ENCODE results near the gene UBE2H. TPM values are rescaled to one million over a fixed set of nuclear protein-coding genes. Genes with fewer than 3 reads are reported as not detected.

Gene UBE2H
- total and polyA plus RNA-seq, 8 donors: 19.2 to 150 (median 49.0) TPM

GRCh38 chr7:129821476-129821875, 131.3 kb downstream of the UBE2H start:
- Histone ChIP-seq H3K4me1 (peaks cover 15 to 21% (median 17%) of the 10 kb centered on the region in 4 donors), H3K27me3 (no peaks in the 10 kb centered on the region), H3K9me3 (peaks cover 0 to 10% (median 6%) of the 10 kb centered on the region in 4 donors), H3K36me3 (no peaks in the 10 kb centered on the region), H3K4me3 (no peak overlapping the region), H3K27ac (no peak overlapping the region)
- intact Hi-C loops (cut with DNase I; ENCODE audit: low total_unique reads): loop anchor here (10.0 kb wide), 2 partner anchors 157 to 193 kb away; no protein-coding TSS in a partner anchor
- TF ChIP-seq CTCF (IDR thresholded peaks at IDR 0.05) (no peak), POLR2AphosphoS5 (IDR thresholded peaks at IDR 0.05) (no peak), POLR2A (IDR thresholded peaks at IDR 0.05) (no peak), EP300 (IDR thresholded peaks at IDR 0.05) (no peak)
- DNase-seq: no peak
- 75 to 94% (median 94%) methylated on average over 2 of the region's 2 CpGs for WGBS, 5 donors

GRCh38 chr7:129816742-129817141, 136.0 kb downstream of the UBE2H start:
- TF ChIP-seq EP300 (IDR thresholded peaks at IDR 0.05) (no peak), POLR2A (IDR thresholded peaks at IDR 0.05) (no peak), CTCF (IDR thresholded peaks at IDR 0.05) (no peak), POLR2AphosphoS5 (IDR thresholded peaks at IDR 0.05) (no peak)
- no peaks in the 10 kb centered on the region for H3K27me3 ChIP-seq
- 95 to 99% (median 97%) methylated on average over 3 of the region's 3 CpGs for WGBS, 5 donors

GRCh38 chr7:129807863-129808262, 144.9 kb downstream of the UBE2H start:
- no peaks in the 10 kb centered on the region for H3K9me3 ChIP-seq
- TF ChIP-seq EP300 (IDR thresholded peaks at IDR 0.05) (no peak), POLR2AphosphoS5 (IDR thresholded peaks at IDR 0.05) (no peak), POLR2A (IDR thresholded peaks at IDR 0.05) (no peak), CTCF (IDR thresholded peaks at IDR 0.05) (no peak)
- no peak overlapping the region for H3K27ac ChIP-seq
- DNase-seq: no peak
- intact Hi-C loops (cut with DNase I; ENCODE audit: low total_unique reads): no loop called here
- 96 to 100% (median 97%) methylated on average over 2 to 3 of the region's 3 CpGs for WGBS, 5 donors
- no peaks in the 10 kb centered on the region for H3K36me3 ChIP-seq
- no peak overlapping the region for H3K4me3 ChIP-seq
- H3K27me3 ChIP-seq: peaks cover 0 to 1% (median 0%) of the 10 kb centered on the region in 3 donors
- H3K4me1 ChIP-seq: peaks cover 0 to 20% (median 13%) of the 10 kb centered on the region in 4 donors

More at GRCh38 chr7:129816742-129817141, 136.0 kb downstream of the UBE2H start:
- intact Hi-C loops (cut with DNase I; ENCODE audit: low total_unique reads): no loop called here
- Histone ChIP-seq H3K27ac (no peak overlapping the region), H3K9me3 (peaks cover 0 to 13% (median 9%) of the 10 kb centered on the region in 4 donors), H3K36me3 (no peaks in the 10 kb centered on the region), H3K4me1 (no peaks in the 10 kb centered on the region), H3K4me3 (no peak overlapping the region)
- DNase-seq: no peak

- peak in 2 of 3 donors; percentile 18 to 24 for TF ChIP-seq POLR2AphosphoS5 (IDR thresholded peaks at IDR 0.05)
- no peak for TF ChIP-seq CTCF (IDR thresholded peaks at IDR 0.05)
- no peak for TF ChIP-seq EP300 (IDR thresholded peaks at IDR 0.05)
- Histone ChIP-seq H3K4me3 (no peak overlapping the region), H3K27me3 (peaks cover 0 to 15% (median 0%) of the 10 kb centered on the region in 3 donors), H3K9me3 (no peaks in the 10 kb centered on the region), H3K4me1 (peaks cover 0 to 20% (median 13%) of the 10 kb centered on the region in 4 donors), H3K27ac (no peak overlapping the region), H3K36me3 (no peaks in the 10 kb centered on the region)
- peak; percentile 53 to 73 for DNase-seq
- intact Hi-C loops (cut with DNase I; ENCODE audit: low total_unique reads): no loop called here
- 43 to 69% (median 60%) methylated on average over 2 to 11 of the region's 11 CpGs for WGBS, 5 donors
Observed at GRCh38 chr7:129804890-129805719, 147.7 kb downstream of the UBE2H start.

Data from stomach (tissue), 9 donors.